ENCODE data around the gene ZNF512B.

The ZNF512B gene

DNA sequence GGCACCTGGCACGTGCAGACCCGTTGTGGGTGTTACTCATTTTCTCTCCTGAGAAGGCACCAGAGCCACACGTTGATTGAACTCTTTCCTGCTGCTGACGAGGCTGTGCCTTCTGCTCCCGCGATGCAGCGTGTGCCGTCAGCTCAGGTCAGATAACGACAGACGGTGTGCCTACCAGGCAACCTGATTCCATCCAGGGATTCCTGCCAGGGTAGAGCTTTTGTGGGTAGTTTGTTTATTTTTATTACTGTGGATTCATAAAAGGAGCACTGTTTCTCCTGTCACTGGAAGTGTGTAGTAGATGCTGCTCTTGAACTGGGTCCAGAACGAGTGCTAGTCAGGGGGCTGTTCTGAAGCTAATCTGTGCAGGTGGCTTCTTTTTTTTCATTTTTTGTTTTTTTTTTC lies 31.9 kb upstream of the ZNF512B start (continued):
- TF ChIP-seq REPIN1 (tag by site-specific recombination; IDR thresholded peaks at IDR 0.05; ENCODE audit: low read depth) = no peak
- no peak for TF ChIP-seq ZNF19 (tag by site-specific recombination; IDR thresholded peaks at IDR 0.05; ENCODE audit: low read depth)
- peak; percentile 53; the same call in 1 of the 2 replicates for TF ChIP-seq ZNF561 (tag by site-specific recombination; IDR thresholded peaks at IDR 0.05; ENCODE audit: borderline replicate concordance)
- TF ChIP-seq, protein P1, sequence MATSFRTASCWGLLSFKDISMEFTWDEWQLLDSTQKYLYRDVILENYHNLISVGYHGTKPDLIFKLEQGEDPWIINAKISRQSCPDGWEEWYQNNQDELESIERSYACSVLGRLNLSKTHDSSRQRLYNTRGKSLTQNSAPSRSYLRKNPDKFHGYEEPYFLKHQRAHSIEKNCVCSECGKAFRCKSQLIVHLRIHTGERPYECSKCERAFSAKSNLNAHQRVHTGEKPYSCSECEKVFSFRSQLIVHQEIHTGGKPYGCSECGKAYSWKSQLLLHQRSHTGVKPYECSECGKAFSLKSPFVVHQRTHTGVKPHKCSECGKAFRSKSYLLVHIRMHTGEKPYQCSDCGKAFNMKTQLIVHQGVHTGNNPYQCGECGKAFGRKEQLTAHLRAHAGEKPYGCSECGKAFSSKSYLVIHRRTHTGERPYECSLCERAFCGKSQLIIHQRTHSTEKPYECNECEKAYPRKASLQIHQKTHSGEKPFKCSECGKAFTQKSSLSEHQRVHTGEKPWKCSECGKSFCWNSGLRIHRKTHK (tag by site-specific recombination; IDR thresholded peaks at IDR 0.05) = no peak
- TF ChIP-seq ZNF548 (tag by site-specific recombination; IDR thresholded peaks at IDR 0.05) = no peak
- peak; percentile 89 for TF ChIP-seq ZXDB (tag by site-specific recombination; IDR thresholded peaks at IDR 0.05)
- no peak for TF ChIP-seq ZNF510 (tag by site-specific recombination; IDR thresholded peaks at IDR 0.05; ENCODE audit: insufficient replicate concordance)
- TF ChIP-seq SP7 (tag by site-specific recombination; IDR thresholded peaks at IDR 0.05) = peak; percentile 65; the same call in 1 of the 2 replicates
- TF ChIP-seq ZNF366 (tag by site-specific recombination; conservative IDR thresholded peaks at IDR 0.05) = peak; percentile 80
- TF ChIP-seq ZNF664 (tag by site-specific recombination; IDR thresholded peaks at IDR 0.05) = 0 out of 2 replicates have a peak, but pooled peaks have one; percentile 45
- no peak for TF ChIP-seq ZNF214 (tag by site-specific recombination; IDR thresholded peaks at IDR 0.05; ENCODE audit: borderline replicate concordance)
- TF ChIP-seq ZNF10 (tag by site-specific recombination; IDR thresholded peaks at IDR 0.05) = peak; percentile 74
- TF ChIP-seq, protein P2, sequence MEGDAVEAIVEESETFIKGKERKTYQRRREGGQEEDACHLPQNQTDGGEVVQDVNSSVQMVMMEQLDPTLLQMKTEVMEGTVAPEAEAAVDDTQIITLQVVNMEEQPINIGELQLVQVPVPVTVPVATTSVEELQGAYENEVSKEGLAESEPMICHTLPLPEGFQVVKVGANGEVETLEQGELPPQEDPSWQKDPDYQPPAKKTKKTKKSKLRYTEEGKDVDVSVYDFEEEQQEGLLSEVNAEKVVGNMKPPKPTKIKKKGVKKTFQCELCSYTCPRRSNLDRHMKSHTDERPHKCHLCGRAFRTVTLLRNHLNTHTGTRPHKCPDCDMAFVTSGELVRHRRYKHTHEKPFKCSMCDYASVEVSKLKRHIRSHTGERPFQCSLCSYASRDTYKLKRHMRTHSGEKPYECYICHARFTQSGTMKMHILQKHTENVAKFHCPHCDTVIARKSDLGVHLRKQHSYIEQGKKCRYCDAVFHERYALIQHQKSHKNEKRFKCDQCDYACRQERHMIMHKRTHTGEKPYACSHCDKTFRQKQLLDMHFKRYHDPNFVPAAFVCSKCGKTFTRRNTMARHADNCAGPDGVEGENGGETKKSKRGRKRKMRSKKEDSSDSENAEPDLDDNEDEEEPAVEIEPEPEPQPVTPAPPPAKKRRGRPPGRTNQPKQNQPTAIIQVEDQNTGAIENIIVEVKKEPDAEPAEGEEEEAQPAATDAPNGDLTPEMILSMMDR (tag by site-specific recombination; IDR thresholded peaks at IDR 0.05) = no peak
- peak; percentile 97 for TF ChIP-seq ZNF600 (tag by site-specific recombination; IDR thresholded peaks at IDR 0.05)
- TF ChIP-seq, protein P3, sequence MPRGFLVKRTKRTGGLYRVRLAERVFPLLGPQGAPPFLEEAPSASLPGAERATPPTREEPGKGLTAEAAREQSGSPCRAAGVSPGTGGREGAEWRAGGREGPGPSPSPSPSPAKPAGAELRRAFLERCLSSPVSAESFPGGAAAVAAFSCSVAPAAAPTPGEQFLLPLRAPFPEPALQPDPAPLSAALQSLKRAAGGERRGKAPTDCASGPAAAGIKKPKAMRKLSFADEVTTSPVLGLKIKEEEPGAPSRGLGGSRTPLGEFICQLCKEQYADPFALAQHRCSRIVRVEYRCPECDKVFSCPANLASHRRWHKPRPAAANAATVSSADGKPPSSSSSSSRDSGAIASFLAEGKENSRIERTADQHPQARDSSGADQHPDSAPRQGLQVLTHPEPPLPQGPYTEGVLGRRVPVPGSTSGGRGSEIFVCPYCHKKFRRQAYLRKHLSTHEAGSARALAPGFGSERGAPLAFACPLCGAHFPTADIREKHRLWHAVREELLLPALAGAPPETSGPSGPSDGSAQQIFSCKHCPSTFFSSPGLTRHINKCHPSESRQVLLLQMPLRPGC (tag by site-specific recombination; IDR thresholded peaks at IDR 0.05) = no peak
- no peak for TF ChIP-seq ZNF223 (tag by site-specific recombination; IDR thresholded peaks at IDR 0.05)
- TF ChIP-seq, protein P4, sequence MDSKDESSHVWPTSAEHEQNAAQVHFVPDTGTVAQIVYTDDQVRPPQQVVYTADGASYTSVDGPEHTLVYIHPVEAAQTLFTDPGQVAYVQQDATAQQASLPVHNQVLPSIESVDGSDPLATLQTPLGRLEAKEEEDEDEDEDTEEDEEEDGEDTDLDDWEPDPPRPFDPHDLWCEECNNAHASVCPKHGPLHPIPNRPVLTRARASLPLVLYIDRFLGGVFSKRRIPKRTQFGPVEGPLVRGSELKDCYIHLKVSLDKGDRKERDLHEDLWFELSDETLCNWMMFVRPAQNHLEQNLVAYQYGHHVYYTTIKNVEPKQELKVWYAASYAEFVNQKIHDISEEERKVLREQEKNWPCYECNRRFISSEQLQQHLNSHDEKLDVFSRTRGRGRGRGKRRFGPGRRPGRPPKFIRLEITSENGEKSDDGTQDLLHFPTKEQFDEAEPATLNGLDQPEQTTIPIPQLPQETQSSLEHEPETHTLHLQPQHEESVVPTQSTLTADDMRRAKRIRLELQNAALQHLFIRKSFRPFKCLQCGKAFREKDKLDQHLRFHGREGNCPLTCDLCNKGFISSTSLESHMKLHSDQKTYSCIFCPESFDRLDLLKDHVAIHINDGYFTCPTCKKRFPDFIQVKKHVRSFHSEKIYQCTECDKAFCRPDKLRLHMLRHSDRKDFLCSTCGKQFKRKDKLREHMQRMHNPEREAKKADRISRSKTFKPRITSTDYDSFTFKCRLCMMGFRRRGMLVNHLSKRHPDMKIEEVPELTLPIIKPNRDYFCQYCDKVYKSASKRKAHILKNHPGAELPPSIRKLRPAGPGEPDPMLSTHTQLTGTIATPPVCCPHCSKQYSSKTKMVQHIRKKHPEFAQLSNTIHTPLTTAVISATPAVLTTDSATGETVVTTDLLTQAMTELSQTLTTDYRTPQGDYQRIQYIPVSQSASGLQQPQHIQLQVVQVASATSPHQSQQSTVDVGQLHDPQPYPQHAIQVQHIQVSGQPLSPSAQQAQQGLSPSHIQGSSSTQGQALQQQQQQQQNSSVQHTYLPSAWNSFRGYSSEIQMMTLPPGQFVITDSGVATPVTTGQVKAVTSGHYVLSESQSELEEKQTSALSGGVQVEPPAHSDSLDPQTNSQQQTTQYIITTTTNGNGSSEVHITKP (tag by site-specific recombination; IDR thresholded peaks at IDR 0.05) = peak; percentile 64
- no peak for TF ChIP-seq YY1 (tag by site-specific recombination; IDR thresholded peaks at IDR 0.05)
- no peak for TF ChIP-seq ZBTB8A (tag by site-specific recombination; IDR thresholded peaks at IDR 0.05)
- TF ChIP-seq, protein P5, sequence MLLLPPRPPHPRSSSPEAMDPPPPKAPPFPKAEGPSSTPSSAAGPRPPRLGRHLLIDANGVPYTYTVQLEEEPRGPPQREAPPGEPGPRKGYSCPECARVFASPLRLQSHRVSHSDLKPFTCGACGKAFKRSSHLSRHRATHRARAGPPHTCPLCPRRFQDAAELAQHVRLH (tag by site-specific recombination; IDR thresholded peaks at IDR 0.05) = peak; percentile 93
- TF ChIP-seq, protein P6, sequence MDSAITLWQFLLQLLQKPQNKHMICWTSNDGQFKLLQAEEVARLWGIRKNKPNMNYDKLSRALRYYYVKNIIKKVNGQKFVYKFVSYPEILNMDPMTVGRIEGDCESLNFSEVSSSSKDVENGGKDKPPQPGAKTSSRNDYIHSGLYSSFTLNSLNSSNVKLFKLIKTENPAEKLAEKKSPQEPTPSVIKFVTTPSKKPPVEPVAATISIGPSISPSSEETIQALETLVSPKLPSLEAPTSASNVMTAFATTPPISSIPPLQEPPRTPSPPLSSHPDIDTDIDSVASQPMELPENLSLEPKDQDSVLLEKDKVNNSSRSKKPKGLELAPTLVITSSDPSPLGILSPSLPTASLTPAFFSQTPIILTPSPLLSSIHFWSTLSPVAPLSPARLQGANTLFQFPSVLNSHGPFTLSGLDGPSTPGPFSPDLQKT (IDR thresholded peaks at IDR 0.05; ENCODE audit: borderline replicate concordance, low read depth, low read length) = no peak
- TF ChIP-seq ZNF155 (tag by site-specific recombination; IDR thresholded peaks at IDR 0.05) = no peak
- TF ChIP-seq ZFP37 (tag by site-specific recombination; IDR thresholded peaks at IDR 0.05) = no peak
- TF ChIP-seq, protein P7, sequence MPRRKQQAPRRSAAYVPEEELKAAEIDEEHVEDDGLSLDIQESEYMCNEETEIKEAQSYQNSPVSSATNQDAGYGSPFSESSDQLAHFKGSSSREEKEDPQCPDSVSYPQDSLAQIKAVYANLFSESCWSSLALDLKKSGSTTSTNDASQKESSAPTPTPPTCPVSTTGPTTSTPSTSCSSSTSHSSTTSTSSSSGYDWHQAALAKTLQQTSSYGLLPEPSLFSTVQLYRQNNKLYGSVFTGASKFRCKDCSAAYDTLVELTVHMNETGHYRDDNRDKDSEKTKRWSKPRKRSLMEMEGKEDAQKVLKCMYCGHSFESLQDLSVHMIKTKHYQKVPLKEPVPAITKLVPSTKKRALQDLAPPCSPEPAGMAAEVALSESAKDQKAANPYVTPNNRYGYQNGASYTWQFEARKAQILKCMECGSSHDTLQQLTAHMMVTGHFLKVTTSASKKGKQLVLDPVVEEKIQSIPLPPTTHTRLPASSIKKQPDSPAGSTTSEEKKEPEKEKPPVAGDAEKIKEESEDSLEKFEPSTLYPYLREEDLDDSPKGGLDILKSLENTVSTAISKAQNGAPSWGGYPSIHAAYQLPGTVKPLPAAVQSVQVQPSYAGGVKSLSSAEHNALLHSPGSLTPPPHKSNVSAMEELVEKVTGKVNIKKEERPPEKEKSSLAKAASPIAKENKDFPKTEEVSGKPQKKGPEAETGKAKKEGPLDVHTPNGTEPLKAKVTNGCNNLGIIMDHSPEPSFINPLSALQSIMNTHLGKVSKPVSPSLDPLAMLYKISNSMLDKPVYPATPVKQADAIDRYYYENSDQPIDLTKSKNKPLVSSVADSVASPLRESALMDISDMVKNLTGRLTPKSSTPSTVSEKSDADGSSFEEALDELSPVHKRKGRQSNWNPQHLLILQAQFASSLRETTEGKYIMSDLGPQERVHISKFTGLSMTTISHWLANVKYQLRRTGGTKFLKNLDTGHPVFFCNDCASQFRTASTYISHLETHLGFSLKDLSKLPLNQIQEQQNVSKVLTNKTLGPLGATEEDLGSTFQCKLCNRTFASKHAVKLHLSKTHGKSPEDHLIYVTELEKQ (tag by site-specific recombination; IDR thresholded peaks at IDR 0.05; ENCODE audit: borderline replicate concordance) = peak; percentile 61; the same call in 1 of the 2 replicates
- TF ChIP-seq ZNF335 (tag by site-specific recombination; conservative IDR thresholded peaks at IDR 0.05) = peak; percentile 38
- TF ChIP-seq BCL11A (tag by site-specific recombination; IDR thresholded peaks at IDR 0.05; ENCODE audit: low read depth) = peak; percentile 80
- no peak for TF ChIP-seq ZNF138 (tag by site-specific recombination; IDR thresholded peaks at IDR 0.05; ENCODE audit: borderline replicate concordance)

All from HEK293 (cell line).